PC-3 (cell line): ENCODE measurements around the gene PDCD11.

ENCODE experiments used
- CTCF ChIP-seq: fragments of 300-600 bp; sonication (generic); conservative IDR thresholded peaks from 2 replicates; pipeline ENCODE4 v1.5.1; 2017; ENCODE audit warnings: antibody characterized with exemption, low read depth, mild to moderate bottlenecking, low read length
- EZH2 ChIP-seq: fragments of 300-600 bp; sonication (generic); IDR thresholded peaks from one replicate; pipeline ENCODE4 v1.6.1; 2017; ENCODE audit warnings: antibody characterized with exemption, mild to moderate bottlenecking, low read length; ENCODE audit not compliant: unreplicated experiment
- EZH2phosphoT487 ChIP-seq: fragments of 300-600 bp; sonication (generic); IDR thresholded peaks from 2 replicates; pipeline ENCODE4 v1.6.1; 2018; ENCODE audit warnings: mild to moderate bottlenecking, antibody characterized with exemption, low read length, borderline replicate concordance

DNA sequence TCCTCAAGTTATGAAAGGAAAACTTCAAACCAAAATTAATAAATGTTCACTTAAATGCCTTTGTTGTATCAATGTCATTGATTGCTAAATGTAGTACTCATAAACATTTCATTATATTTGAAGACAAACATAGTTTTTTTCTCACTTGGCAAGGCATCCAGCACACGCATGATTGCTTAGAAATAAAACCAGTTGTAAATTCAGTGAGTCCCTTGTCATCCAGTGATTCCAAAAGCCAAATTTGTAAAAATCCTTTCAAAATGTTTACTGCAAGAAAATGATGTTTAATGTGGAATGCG is 90.9 kb downstream of the PDCD11 start:
- no peak for TF ChIP-seq CTCF
- TF ChIP-seq EZH2phosphoT487 = no peak
- no peak for TF ChIP-seq EZH2
